HG03196 (cell line): ENCODE data around the gene KAZN.

Experiments
- ATAC-seq: cut with Tn5 transposase; IDR thresholded peaks from one replicate; pipeline ENCODE4 v1.9.1; 2021; ENCODE audit not compliant: unreplicated experiment

The KAZN gene

DNA sequence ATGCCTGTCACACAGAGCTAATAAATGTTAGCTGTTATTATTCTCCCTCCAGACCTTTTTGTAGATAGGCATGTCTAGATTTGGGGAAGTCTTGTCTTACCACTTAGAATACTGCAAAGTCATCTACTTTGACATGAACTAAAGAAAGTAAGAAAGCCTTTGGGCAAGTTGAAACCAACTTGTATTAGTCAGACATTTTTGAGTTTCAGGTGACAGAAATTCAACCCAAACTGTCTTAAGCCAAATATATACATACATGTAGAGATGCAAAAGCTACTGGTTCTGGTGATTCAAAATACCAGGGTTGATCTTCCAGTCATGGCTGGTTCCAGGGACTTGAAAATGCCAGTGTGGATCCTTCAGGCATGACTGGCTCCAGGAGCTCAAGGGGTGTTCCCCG lies 278.3 kb downstream of the KAZN start:
- no peak for ATAC-seq

DNA sequence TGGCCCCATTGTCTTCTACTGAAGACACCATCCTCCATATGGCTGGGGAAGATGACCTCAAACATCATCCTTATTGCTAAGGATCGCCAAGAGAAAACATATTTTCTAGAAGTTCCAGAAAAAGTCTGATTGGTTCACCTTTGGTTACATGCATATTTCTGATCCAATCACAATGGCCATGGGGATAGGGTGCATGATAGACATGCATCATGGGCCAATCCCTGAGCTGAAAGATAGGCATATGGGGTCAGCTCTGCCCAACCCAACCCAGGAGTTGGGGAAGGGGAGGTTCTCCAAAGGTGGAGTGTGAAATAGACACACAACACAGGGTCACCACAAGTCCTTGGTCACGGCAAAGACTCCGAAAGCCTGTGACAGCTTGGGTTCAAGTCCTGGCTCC lies 278.7 kb downstream of the KAZN start:
- ATAC-seq: no peak

DNA sequence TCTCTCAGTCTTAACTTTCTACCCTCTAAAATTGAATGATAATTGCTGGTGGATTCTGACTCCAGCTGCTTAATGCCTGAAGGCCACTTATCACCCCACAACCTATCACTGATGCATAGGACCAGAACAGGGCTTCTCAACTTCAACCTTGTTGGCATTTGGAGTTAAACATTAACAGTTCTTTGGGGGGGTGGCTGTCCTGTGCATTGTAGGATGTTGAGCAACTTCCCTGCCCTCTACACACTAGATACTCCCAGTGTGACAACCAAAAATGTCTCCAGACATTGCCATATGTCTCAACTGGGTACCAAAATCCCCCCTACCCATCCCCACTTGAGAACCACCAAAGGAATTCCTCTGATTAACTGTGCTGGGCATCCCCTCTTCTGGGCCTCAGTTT lies 279.6 kb downstream of the KAZN start:
- ATAC-seq: no peak

DNA sequence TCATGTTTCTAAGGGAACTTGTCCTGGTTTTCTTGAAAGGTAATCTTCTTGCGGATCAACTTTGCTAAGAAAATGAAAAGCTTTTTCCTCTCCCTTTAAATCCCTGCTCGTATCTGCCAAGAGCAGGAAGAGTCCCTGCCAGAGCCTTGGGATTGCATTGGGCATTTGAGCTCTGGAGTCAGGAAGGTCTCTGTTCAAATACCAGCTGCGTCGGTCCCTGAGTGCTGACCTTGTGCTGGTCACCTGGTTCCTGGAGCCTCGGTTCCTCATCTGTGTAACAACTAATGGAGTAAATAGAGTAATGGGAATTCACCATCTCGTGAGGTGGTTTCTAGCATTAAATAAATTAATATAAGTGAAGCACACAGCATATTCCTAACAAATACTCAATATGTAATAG lies 280.5 kb downstream of the KAZN start:
- ATAC-seq: no peak

DNA sequence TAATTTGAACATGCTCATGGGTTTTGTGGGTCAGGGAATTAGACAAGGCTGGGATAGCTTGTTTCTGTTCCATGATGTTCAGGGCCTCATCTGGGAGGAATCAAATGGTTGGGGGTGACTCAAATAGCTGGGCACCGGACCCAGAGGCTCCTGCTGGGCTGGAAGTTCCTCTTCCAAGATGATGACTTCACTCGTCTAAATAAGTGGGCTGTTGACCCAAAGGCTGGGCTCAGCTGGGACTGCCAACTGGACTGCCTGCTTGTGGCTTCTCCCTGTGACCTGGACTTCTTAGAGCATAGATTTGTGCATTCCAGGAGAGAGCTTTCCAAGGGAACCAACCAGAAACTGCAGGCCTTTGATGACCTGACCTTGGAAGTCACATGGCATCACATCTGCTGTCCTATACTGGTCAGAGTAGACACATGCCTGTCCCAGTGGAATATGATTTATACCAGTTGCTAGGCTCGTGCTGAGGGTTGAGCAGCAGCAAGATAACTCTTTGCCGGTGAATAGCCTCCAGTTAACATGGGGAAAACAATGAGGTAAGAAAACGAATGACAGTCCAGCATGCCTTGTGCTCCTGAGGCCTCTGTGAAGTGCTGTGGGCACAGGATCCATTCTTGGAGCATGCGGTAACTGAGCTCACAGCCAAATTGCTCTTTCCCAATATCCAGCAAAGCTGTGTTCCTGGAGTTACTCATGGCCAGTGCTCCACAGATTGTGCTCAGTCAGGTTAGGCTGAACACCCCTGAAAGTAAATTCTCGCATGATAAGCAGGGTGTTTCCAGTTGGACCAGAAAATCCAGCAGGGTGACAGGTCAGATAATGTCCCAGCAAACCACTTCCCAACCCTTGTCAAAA lies 282.2 kb downstream of the KAZN start:
- ATAC-seq: no peak

DNA sequence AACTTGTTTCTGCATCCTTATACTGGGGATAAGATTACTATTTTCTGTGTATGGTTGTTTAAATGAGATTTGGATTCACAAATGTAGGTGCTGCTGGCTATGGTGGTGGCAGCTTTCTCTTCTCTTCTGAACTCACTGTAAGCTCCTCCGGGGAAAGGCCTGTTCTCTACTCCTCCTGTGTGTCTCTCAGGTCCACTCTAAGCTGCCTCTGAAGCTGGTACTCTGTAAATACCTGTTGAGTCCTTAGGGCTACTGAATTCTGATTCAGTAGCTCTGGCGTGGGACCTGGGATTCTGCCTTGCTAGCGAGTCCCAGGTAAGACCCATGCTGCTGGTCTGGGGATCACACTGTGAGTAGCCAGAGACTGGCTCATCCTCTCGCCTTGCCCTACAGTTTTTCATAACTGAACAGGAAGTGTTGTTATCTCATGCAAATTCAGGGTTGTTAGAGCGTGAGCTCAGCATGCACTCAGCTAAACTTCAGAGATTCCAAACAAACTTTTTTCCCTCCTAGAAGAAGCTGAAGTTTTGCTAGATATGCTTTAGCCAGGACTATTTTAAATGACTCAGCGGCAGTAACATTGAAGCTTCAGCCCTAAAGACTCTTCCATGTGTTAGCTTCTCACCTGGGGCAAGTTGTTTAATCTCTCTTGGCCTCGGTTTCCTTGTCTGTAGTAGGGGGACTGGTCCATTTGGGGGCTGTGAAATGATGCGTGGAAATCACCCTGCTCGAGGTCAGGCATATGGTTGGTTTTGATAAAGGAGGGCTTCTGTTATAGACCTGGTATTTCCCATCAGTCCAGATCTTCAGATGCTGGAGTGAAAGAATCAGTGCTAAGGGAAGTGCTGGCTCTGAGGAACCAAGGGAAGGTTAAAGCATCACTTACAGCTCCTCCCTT lies 283.5 kb downstream of the KAZN start:
- ATAC-seq: no peak

DNA sequence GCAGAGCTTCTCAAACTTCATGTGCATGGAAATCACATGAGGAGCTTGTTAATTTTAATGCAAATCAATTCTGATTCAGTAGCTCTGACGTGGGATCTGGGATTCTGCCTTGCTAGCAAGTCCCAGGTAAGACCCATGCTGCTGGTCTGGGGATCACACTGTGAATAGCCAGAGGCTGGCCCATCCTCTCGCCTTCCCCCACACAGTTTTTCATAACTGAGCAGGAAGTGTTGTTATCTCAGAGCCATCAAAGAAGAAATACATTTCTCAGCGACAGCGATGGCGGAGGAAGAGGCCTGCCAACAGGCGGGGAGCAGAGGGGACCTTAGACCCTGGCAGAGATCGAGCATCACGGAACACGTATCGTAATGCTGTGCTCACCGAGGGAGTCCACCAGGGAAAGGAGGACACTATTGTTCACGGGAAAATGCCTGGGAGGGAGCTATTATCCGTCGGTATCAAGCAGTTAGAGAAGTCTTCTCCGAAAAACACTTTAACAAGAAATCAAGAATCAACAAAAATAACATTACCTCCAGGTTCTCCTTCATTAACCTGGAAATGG lies 286.2 kb downstream of the KAZN start:
- no peak for ATAC-seq

DNA sequence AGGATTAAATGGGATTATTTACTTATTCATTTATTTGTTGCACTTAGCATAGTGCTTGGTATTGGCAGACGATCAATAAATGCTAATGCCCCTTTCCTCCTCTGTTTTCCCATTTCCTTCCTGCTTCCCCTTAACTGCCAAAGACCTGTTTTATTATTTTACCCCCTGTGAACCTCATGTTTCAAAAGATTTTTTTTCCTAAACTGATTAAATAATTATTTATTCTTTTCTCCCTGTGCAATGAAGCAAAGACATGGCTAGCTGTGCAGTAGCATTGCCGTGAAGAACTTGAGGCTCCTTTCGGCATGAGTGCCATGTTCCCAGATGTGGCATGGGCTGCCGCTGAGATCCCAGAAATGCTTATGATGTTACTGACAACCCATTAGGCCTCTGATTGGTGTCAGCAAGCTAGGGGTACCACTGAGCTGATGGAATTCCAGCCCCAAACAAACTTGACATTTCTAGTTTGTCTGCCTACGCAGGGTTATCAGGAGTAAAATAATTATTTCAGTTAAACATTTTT lies 288.6 kb downstream of the KAZN start:
- no peak for ATAC-seq

DNA sequence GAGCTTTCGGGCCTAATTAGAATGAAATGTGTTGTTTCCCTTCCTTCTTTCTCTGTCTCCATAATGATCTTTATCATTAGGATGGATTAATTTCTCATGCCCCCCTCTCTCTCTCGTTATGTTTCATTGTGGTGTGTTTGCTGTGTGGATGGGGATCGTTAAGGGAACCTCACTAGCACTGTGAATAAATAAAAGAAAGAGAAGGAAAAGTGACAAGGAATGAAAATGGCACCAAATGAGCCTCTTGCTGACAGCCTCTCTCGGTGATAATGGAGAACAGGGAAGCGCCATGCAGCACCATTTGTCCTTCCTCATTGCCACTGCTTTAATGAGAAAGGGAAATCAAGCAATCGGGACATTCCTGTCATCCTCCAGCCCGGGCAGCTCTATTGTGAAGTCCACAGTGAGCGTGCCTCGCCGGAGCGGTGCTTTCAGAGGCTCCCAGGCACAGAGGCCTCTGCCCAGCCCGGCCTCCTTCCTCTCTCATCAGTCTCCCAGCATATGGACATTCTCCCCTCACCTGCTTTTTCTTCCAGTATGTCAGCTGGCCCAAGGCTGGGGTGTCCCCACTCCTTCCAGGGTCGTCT lies 289.4 kb downstream of the KAZN start:
- ATAC-seq: no peak

DNA sequence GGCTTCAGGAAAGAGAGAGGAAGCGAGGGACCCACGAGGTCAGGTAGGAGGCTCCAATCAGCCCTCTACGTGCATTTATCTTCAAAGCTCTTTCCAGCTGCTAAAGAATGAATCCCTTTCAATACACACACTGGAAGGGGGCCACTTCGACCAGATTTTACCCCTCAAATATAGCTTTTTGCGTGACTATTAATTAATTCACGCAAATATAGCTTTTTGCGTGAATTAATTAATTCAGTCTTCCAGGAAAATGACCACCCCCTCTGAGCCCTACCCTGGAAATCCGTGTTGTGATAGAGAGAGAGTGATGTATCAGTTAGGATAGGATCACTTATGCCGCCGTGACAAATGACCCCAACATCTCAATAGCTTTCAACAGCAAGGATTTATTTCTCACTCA lies 289.9 kb downstream of the KAZN start:
- ATAC-seq: no peak

DNA sequence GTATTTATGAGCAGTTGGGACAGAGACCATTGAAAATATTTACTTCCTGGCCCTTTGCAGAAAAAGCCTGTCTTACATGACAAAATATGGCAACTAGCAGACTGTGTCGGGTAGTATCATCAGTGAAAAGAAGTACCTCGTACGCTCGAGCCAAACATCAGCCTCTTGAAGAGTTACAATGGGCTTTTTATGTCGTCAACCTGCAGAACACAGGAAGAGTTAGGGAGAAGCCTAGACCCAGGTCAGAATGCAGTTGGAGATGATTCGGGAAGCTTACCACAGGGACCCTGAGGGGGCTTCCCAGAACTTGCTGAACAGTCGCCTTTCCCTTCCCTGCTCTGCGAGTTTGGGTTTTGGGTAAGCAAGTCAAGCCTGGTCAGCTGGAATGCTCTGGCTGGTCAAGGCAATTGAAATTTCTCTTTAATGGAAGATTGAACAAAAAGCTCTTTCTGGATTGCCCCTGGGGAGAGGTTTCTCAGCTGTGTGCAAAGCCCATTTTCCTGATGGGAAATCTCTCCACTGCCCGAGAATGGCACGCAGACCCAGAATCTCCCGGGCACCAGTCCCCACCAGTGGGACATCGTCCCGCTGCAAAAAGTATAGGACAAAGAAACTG lies 291.4 kb downstream of the KAZN start:
- ATAC-seq: no peak

DNA sequence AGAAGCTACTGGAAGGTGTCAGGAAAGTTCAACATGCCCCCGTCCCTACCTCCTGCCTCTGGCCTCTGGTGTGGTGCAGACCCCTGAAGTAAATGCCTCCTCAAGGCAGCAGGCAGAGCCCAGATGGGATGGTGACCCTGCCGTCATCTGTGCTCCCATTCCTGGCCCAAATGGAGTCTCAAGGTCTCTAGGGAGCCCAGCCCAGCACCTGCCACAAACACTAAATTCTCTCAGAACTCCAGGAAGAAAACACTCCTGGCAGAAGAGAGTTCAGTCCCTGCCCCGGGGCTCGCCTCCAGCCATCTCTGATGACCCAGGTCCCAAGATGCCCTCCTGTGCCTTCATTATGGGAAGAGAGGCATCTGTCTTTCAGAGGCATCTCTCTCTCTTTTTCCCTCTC lies 293.5 kb downstream of the KAZN start:
- ATAC-seq: no peak

DNA sequence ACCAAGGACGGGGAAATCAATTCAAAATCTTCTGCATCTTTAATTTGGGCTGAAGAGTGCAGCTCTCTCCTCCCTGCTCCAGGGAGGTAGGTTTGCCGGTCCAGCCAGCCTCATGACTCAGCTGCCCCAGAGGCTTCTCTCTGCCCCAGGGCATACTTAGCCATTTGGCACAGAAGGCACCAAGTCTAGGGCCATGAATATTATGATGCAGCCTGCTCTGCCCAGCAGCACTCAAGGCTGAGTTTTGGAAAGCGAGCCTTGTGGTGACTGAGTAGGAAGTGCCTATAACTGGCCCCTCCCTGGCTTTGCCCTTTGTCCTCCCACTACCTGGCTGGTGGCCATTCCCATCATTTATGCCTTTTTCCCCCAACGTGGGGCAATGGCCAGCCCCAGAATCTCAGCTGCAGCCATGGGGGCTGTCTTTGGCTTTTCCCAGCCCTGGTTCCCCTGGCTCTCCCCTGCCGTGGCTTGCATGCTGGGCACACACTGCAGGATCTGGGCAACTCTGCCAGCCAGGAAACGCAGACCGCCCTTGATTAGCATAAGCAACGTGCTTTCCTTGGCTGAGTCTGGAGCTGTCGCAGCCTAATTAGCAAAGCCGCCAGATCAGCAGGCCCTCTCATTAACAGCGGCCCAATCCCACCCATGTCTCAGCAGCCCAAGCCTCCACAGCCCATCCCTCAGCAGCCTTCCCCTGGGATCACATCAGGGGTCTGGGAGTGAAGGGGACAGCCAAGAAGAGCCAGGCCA lies 296.5 kb downstream of the KAZN start:
- no peak for ATAC-seq

DNA sequence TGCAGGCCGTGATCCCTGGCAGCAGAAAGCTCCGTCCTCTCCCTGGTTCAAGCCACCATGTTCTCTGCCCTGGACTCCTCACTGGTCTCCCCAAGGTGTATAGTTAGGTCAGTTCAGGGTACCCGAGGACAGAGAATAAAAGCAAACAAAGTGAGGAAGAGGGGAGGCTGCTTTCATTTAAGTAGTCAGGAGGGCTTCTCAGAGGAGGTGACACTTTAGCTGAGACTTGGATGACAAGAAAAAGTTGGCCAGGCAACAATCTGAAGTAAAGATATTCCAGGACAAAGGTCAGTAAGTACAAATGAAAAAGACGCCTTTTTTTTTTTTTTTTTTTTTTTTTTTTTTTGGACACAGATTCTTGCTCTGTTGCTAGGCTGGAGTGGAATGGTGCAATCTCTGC lies 297.2 kb downstream of the KAZN start:
- no peak for ATAC-seq

DNA sequence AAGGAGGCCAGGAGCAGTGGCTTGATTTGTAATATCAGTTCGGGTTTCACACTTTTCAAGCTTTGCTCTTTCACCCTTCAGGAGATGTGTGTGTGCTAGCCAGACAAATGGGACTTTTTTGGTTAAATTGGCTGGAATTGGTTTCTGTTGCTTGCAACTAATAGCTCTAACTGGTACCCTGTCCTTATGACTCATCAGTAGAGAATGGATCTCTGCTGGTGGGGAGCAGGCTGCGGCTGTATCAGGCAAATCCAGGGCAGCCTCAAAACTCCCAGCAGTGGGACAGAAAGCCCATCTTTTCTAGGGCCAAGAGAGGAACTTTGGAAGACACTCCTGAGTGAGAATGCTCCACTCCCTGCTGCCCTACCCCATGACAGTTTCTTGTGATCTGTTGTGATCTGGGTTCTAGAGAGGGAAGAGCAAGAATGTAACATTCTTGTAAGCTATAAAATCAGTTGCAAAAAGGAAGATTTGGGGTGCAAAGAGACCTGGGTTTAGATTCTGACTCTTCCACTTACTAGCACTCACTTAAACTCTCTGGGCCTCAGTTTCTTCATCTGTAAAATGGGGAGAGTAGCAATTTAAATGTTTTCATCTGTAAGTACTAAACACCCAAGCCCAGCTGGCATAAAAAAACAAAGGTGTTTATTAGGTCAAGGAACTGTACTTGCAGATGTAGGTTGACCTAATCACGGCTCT lies 298.0 kb downstream of the KAZN start:
- ATAC-seq: no peak

DNA sequence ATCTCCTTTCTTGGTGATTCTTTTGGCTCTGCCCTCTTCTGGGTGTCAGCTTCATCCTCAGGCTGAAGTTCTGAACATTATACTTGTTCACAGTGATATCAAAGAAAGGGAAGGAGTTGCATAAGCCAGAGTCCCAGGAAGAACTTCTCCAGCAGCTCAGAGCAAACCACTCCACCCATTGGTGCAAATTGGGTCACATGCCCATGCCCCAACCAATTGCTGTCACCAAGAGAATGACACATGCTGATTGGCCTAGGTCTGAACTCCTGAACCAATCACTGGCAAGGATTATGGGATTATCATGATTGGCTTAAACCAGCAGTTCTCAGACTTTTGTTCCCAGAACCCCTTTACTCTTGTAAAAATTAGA lies 298.6 kb downstream of the KAZN start:
- no peak for ATAC-seq

DNA sequence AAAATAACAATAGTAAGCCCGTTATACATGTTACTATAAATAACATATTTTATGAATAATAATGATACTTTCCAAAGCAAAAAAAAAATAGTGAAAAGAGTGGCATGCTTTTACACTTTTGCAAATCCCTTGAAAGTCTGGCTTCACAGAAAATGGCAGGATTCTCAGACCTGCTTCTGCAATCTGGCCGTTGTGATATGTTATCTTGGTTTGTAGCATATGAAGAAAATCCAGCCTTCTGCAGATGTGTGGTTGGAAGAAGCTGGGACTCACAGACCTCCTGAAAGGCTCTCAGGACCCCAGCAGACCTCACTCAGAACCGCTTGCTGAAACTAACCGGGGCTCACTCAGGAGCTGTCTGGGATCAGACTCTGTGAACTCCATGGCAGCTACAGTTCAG lies 299.1 kb downstream of the KAZN start:
- no peak for ATAC-seq

DNA sequence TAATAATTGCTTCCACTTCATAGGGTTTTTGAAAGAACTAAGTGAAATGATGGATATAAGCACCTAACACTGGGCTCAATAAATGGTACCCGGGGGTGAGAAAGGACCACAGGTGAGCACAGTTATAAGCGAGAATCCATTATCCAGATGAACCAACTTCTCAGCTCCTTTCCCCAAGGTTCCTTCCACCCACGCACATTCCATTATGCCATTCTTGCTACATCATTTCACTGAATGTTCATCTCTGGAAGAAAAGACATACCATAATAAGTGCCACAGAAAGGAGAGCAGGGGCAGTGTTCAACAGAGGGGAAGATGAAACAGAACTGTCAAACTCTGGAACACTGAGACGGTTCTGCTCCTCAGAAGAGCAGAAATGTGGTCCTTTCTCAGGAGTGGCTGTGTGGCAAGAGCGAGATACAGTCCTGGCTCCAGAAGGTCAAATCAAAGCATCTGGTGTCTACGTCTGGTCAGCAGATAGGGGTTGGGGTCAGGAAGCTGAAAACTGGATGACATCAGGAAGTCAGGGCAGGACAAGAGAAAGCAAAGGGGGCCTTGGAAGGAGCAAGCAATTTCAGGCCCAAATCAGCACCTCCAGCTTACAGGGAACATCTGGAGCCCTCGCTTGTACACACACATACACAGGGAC lies 299.6 kb downstream of the KAZN start:
- ATAC-seq: no peak

DNA sequence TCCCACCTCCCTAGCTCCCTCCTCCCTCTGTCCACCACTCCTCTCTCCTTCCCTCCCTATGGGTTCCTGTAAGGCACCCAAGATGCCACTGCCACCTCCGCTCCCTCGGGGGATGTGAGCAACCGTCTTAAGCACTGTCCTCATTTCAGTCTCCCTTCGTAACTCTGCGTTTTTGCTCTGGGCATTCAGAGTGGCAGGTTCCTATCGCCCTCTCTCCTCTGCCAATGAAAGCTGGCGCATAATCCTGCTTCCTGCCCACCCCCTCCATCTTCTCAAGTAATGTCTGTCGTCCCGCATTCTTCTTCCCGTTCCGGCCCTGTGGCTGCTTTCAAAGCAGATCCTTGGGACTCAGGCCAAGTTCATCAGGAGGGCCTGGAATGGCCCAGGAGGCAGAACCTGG lies 301.2 kb downstream of the KAZN start:
- ATAC-seq: no peak
